Trophoblast cell (in vitro differentiated cells and primary cell): ENCODE data around the gene OLAH.

ENCODE experiments used
- DNase-seq, 2 donors: peaks; one replicate each; pipeline ENCODE4 v3.0.0-alpha.2; 2016
- H2AFZ ChIP-seq: 2 replicates; pipeline ENCODE4 v1.6.1; 2013; ENCODE audit warnings: low read length, moderate library complexity, mild to moderate bottlenecking; ENCODE audit not compliant: insufficient read depth, poor library complexity
- H2AK5ac ChIP-seq: 2 replicates; pipeline ENCODE4 v1.6.1; 2013; ENCODE audit warnings: mild to moderate bottlenecking, low read length
- H2BK120ac ChIP-seq: 2 replicates; pipeline ENCODE4 v1.6.1; 2013; ENCODE audit warnings: low read length, mild to moderate bottlenecking, moderate library complexity; ENCODE audit not compliant: insufficient read depth, poor library complexity
- H2BK12ac ChIP-seq: 2 replicates; pipeline ENCODE4 v1.6.1; 2013; ENCODE audit warnings: mild to moderate bottlenecking, low read length, moderate library complexity
- H2BK5ac ChIP-seq: 2 replicates; pipeline ENCODE4 v1.6.1; 2013; ENCODE audit warnings: low read length, low read depth, moderate library complexity, mild to moderate bottlenecking; ENCODE audit not compliant: poor library complexity
- H3K14ac ChIP-seq: 2 replicates; pipeline ENCODE4 v1.6.1; 2013; ENCODE audit warnings: mild to moderate bottlenecking, low read length
- H3K18ac ChIP-seq: 2 replicates; pipeline ENCODE4 v1.6.1; 2013; ENCODE audit warnings: mild to moderate bottlenecking, low read length
- H3K23ac ChIP-seq: 2 replicates; pipeline ENCODE4 v1.6.1; 2013; ENCODE audit warnings: low read length
- H3K27ac ChIP-seq: 2 replicates; pipeline ENCODE4 v1.5.1; 2013; ENCODE audit warnings: low read depth, mild to moderate bottlenecking, inconsistent platforms, low read length, moderate library complexity
- H3K27me3 ChIP-seq: 2 replicates; pipeline ENCODE4 v1.6.1; 2013; ENCODE audit warnings: inconsistent platforms, mild to moderate bottlenecking, low read length, moderate library complexity; ENCODE audit not compliant: insufficient read depth
- H3K36me3 ChIP-seq, 2 experiments: 1 replicate in 1 of 2; 2 replicates in 1 of 2; pipeline ENCODE4 v1.6.1; 2013; ENCODE audit warnings: low read length in 2 of 2, mild to moderate bottlenecking in 2 of 2, moderate library complexity in 1 of 2; ENCODE audit not compliant: insufficient read depth in 2 of 2, control insufficient read depth in 1 of 2
- H3K4ac ChIP-seq: 2 replicates; pipeline ENCODE4 v1.6.1; 2013; ENCODE audit warnings: low read depth, mild to moderate bottlenecking, low read length, moderate library complexity
- H3K4me1 ChIP-seq, 2 experiments: 1 replicate in 1 of 2; 2 replicates in 1 of 2; pipeline ENCODE4 v1.6.1; 2013; ENCODE audit warnings: low read length in 2 of 2, mild to moderate bottlenecking in 2 of 2, moderate library complexity in 1 of 2; ENCODE audit not compliant: insufficient read depth in 2 of 2, control insufficient read depth in 1 of 2
- H3K4me2 ChIP-seq: 2 replicates; pipeline ENCODE4 v1.6.1; 2013; ENCODE audit warnings: inconsistent platforms, mild to moderate bottlenecking, low read length, moderate library complexity
- H3K4me3 ChIP-seq: 2 replicates; pipeline ENCODE4 v1.5.1; 2013; ENCODE audit warnings: mild to moderate bottlenecking, low read depth, low read length, inconsistent platforms
- H3K79me1 ChIP-seq: one replicate; pipeline ENCODE4 v1.6.1; 2013; ENCODE audit warnings: low read length
- H3K79me2 ChIP-seq: 2 replicates; pipeline ENCODE4 v1.6.1; 2013; ENCODE audit warnings: low read length, mild to moderate bottlenecking; ENCODE audit not compliant: control insufficient read depth, insufficient read depth, poor library complexity
- H3K9ac ChIP-seq: 2 replicates; pipeline ENCODE4 v1.6.1; 2013; ENCODE audit warnings: mild to moderate bottlenecking, low read length
- H3K9me3 ChIP-seq: 2 replicates; pipeline ENCODE4 v1.6.1; 2013; ENCODE audit warnings: low read depth, mild to moderate bottlenecking, control low read depth, inconsistent platforms, low read length; ENCODE audit not compliant: insufficient read depth
- H4K12ac ChIP-seq: 2 replicates; pipeline ENCODE4 v1.6.1; 2013; ENCODE audit warnings: low read depth, mild to moderate bottlenecking, low read length, moderate library complexity
- H4K8ac ChIP-seq: 2 replicates; pipeline ENCODE4 v1.6.1; 2013; ENCODE audit warnings: low read depth, mild to moderate bottlenecking, low read length, moderate library complexity
- H4K91ac ChIP-seq: one replicate; pipeline ENCODE4 v1.6.1; 2013; ENCODE audit warnings: low read depth, mild to moderate bottlenecking, low read length, moderate library complexity
- WGBS: extraction: QIAGEN DNeasy Blood & Tissue Kit; methylation state at CpG from one replicate; pipeline ENCODE4 v1.1.7; 2013; ENCODE audit warnings: missing lambda C conversion rate; ENCODE audit not compliant: insufficient read length, insufficient coverage; ENCODE audit errors: extremely low coverage; 5-methylcytosine and 5-hydroxymethylcytosine counted together

The OLAH gene

GRCh38 chr10:15075421-15075820 lies 31.7 kb downstream of the OLAH start:
- peaks cover 6% of the 10 kb centered on the region for H3K9me3 ChIP-seq
- H4K8ac ChIP-seq: no peak overlapping the region
- H3K4me1 ChIP-seq: no peaks in the 10 kb centered on the region
- H3K36me3 ChIP-seq: no peaks in the 10 kb centered on the region
- H3K79me1 ChIP-seq: no peaks in the 10 kb centered on the region
- no peak overlapping the region for H3K18ac ChIP-seq
- H4K91ac ChIP-seq: no peak overlapping the region
- DNase-seq: no peak
- no peak overlapping the region for H2AK5ac ChIP-seq
- H3K14ac ChIP-seq: no peak overlapping the region
- H3K4ac ChIP-seq: no peak overlapping the region
- no peak overlapping the region for H2BK5ac ChIP-seq
- no peaks in the 10 kb centered on the region for H3K27me3 ChIP-seq
- H3K23ac ChIP-seq: no peak overlapping the region
- no peak overlapping the region for H3K4me2 ChIP-seq
- H2BK12ac ChIP-seq: no peak overlapping the region
- no CpG with 5 or more reads among the region's 3 CpGs for WGBS
- H3K4me3 ChIP-seq: no peak overlapping the region
- H3K79me2 ChIP-seq: no peaks in the 10 kb centered on the region
- H3K27ac ChIP-seq: no peak overlapping the region
- no peak overlapping the region for H3K9ac ChIP-seq
- no peak overlapping the region for H4K12ac ChIP-seq
- H2BK120ac ChIP-seq: no peak overlapping the region
- H2AFZ ChIP-seq: no peak overlapping the region

- Histone ChIP-seq H2AK5ac (no peak overlapping the region), H3K36me3 (no peaks in the 10 kb centered on the region), H3K27ac (no peak overlapping the region), H3K9ac (no peak overlapping the region), H3K9me3 (no peaks in the 10 kb centered on the region), H4K91ac (no peak overlapping the region), H3K4ac (no peak overlapping the region), H4K12ac (no peak overlapping the region), H2BK120ac (no peak overlapping the region), H3K14ac (no peak overlapping the region), H2BK12ac (no peak overlapping the region), H4K8ac (no peak overlapping the region), H2BK5ac (no peak overlapping the region), H3K4me3 (peak overlapping the region; percentile 20), H3K4me1 (peaks cover 0 to 4% of the 10 kb centered on the region in 2 experiments), H2AFZ (no peak overlapping the region), H3K18ac (no peak overlapping the region), H3K23ac (no peak overlapping the region), H3K4me2 (no peak overlapping the region), H3K27me3 (no peaks in the 10 kb centered on the region), H3K79me2 (no peaks in the 10 kb centered on the region), H3K79me1 (no peaks in the 10 kb centered on the region)
- no CpG with 5 or more reads among the region's 18 CpGs for WGBS
- DNase-seq: no peak
Measured at GRCh38 chr10:15083674-15084501, 40.1 kb downstream of the OLAH start.

- Histone ChIP-seq H4K91ac (no peak overlapping the region), H3K4me2 (no peak overlapping the region), H2BK120ac (no peak overlapping the region), H2AFZ (no peak overlapping the region), H3K27ac (no peak overlapping the region), H2BK12ac (no peak overlapping the region), H3K4me3 (no peak overlapping the region), H3K27me3 (no peaks in the 10 kb centered on the region), H3K79me2 (no peaks in the 10 kb centered on the region), H4K12ac (no peak overlapping the region), H3K9ac (no peak overlapping the region), H3K14ac (no peak overlapping the region), H3K4ac (no peak overlapping the region), H3K79me1 (no peaks in the 10 kb centered on the region), H2AK5ac (no peak overlapping the region), H3K9me3 (no peaks in the 10 kb centered on the region), H3K4me1 (peaks cover 0 to 4% of the 10 kb centered on the region in 2 experiments), H3K18ac (no peak overlapping the region), H2BK5ac (no peak overlapping the region), H3K36me3 (no peaks in the 10 kb centered on the region), H3K23ac (no peak overlapping the region), H4K8ac (no peak overlapping the region)
- DNase-seq: peak; percentile 54 to 77
- no CpG with 5 or more reads among the region's 7 CpGs for WGBS
Measured at GRCh38 chr10:15084502-15084922, 40.8 kb downstream of the OLAH start.

- Histone ChIP-seq H3K9ac (no peak within 1 kb of the TSS), H3K79me1 (no peaks in the 10 kb centered on the region), H4K12ac (no peak within 1 kb of the TSS), H3K79me2 (no peaks in the 10 kb centered on the region), H2BK120ac (no peak within 1 kb of the TSS), H3K9me3 (no peaks in the 10 kb centered on the region), H3K36me3 (no peaks in the 10 kb centered on the region), H3K4me3 (peak within 1 kb of the TSS; percentile 61), H3K14ac (no peak within 1 kb of the TSS), H2AFZ (peak within 1 kb of the TSS; percentile 62), H3K18ac (no peak within 1 kb of the TSS), H3K27me3 (no peaks in the 10 kb centered on the region), H4K91ac (no peak within 1 kb of the TSS), H3K4me2 (peak within 1 kb of the TSS; percentile 94), H3K27ac (no peak within 1 kb of the TSS), H3K4me1 (peaks cover 0 to 4% of the 10 kb centered on the region in 2 experiments), H4K8ac (peak within 1 kb of the TSS; percentile 8), H3K4ac (no peak within 1 kb of the TSS), H2BK5ac (no peak within 1 kb of the TSS), H2BK12ac (no peak within 1 kb of the TSS), H2AK5ac (no peak within 1 kb of the TSS), H3K23ac (no peak within 1 kb of the TSS)
- WGBS: no CpG with 5 or more reads among the region's 63 CpGs
- DNase-seq: peak; percentile 75 to 88
Measured at GRCh38 chr10:15088428-15089261, 44.9 kb downstream of the OLAH start, which contains the start of gene ACBD7. Gene ACBD7, minus strand, starts transcription at chr10:15088776. Its CDS starts 48 bp downstream, at chr10:15088728.
